Measurements from ENCODE around the gene RHOF.
"Not testable (repeated sequence)": the region's sequence is repeated elsewhere in the genome, so short reads cannot be mapped to it uniquely, and the experiment has no call there.

Gene RHOF

DNA sequence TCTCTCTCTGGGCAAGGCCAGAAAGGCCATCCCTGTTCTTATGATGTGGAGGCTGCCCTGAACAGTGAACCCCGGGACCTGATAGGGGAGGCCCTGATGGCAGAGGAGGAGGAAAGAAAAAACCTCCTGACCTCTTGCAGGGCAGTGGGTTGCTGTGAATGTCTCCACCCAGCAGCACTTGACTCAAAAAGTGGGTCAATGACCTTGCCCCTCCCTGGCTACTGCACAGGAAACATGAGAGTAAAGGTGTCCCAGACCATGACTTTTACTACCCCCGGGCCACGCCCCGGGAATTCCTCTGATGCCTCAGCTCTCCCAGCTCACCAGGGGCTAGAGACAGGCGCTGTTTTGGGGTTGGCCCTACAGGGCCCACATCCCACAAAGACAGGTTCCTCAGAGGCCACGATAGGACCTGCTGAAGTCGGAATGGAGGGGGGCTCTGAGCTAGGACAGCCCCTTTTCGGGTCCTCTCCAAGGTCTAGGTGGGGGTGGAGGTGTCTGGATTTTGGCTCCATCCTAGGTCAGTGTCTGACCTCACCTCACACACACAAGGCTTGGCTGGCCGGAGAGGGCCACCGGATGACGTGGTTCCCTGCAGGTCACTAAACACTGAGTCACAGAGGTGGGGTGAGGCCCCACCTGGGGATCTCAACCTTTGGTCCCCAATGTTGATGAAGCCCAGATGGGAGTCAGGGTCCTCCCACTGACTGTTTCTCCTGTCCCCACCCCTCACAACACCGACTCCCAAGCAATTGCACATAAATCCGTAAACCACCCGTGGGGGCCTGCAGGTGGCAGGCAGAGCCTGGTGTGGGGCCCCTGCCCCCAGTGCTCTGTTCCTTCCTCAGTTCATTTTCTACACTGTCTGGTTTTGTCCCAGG lies 1.6 kb downstream of the RHOF start:
- DNase-seq: no peak

- not testable (repeated sequence) for DNase-seq
Observed at GRCh38 chr12:121790785-121791184, 2.7 kb downstream of the RHOF start.

DNA sequence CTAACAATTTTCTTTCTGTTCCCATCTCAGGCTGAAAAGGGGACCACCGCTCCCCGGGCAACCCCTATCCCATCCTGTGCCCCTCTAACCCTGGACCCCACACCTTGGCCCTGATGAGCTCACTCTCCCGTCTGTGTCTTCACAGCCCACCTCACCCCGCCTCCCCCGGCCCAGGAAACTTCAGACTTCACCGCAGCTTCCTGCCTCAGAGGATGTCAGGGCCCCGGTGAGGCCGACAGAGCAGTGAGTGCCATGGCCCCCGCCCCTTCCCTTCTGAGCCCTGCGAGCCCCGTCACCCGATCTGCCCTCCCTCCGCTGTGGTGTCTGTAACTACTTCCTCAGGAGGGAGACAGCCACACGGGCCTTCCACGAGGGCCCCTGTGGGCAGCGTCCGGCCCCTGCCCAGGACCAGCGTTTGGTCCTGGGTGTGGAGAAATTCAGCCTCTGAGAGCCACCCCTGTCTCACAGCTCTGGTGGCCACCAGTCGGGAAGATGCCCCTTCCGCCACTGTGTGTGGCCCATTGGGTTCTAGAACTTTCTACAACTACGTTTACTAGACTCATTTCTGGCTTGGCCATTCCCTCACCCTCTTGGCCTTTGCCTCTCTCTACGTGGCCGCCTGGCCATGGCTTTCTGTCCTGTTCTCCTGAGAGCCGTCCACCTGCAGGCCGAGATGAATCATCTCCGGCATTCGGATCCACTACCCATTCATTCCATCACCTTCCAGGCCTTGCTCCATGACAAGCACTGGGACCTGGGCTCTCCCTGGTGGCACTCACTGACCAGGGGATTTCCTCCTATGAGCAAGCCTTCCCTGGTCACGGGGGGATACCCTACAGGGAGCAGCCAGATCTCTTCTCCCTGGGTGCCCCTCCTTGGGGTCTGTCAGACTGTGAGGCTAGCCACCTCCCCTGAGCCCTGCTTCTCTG lies 3.4 kb downstream of the RHOF start:
- no peak for DNase-seq

DNA sequence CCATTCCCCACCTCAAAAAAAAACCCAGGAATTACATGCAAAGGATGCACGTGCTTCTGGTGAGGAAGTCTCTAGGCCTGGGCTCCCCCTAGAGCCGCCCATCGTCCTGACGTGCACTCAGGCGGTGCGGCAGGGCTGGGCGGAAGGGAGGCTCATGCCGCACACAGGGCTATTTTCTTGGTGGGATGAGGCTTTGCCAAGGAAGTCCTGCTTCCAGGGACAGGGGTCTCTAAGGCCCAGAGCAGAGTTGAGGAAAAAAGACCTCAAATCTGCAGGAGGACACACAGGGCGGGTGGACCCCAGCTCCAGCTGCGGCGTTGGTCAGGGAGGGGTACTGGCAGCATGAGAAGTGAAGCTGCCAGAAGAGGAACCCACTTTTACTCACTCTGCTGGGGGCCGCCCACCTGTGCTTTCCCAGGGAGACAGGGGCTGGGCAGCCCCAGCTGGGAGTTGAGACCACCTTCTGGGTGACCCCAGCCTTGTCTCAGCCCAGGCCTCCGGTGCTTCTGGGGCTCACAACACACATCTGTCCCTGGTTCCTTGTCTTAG lies 4.2 kb downstream of the RHOF start:
- no peak for DNase-seq

GRCh38 chr12:121788176-121788818 lies 5.2 kb downstream of the RHOF start:
- DNase-seq: no peak

- DNase-seq: no peak
Observed at GRCh38 chr12:121787063-121788025, 6.1 kb downstream of the RHOF start.

- DNase-seq: no peak
Observed at GRCh38 chr12:121786440-121786825, 7.1 kb downstream of the RHOF start.

DNA sequence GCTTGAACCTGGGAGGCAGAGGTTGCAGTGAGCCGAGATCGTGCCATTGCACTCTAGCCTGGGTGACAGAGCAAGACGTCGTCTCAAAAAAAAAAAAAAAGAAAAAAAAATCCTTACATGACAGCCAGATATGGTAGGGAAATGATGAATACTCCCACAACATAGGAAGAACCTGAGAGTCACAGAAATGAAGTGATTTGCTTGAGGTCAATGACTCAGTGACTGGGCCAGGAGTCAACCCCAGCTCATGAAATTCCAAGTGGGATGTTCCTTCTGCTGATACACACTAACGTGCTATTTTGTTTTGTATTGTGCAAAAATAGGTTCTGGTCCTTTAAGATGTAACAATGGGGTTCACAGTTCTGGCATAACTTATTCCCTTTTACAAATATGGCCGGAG lies 9.0 kb downstream of the RHOF start:
- no peak for DNase-seq

DNA sequence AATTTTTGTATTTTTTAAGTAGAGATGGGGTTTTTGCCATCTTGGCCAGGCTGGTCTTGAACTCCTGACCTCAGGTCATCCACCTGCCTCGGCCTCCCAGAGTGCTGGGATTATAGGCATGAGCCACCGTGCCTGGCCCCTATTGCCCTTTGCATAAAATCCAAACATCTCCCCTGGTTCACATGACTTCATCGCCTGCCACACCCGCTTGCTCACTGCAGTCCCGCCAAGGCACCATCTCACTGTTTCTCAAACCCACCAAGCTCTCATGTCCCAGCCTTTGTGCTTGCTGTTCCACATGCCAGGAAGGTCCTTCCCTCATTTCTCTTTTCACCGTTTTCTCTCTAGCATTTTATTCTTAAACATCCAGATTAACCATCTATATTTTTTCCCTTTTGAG lies 9.7 kb downstream of the RHOF start:
- no peak for DNase-seq

DNA sequence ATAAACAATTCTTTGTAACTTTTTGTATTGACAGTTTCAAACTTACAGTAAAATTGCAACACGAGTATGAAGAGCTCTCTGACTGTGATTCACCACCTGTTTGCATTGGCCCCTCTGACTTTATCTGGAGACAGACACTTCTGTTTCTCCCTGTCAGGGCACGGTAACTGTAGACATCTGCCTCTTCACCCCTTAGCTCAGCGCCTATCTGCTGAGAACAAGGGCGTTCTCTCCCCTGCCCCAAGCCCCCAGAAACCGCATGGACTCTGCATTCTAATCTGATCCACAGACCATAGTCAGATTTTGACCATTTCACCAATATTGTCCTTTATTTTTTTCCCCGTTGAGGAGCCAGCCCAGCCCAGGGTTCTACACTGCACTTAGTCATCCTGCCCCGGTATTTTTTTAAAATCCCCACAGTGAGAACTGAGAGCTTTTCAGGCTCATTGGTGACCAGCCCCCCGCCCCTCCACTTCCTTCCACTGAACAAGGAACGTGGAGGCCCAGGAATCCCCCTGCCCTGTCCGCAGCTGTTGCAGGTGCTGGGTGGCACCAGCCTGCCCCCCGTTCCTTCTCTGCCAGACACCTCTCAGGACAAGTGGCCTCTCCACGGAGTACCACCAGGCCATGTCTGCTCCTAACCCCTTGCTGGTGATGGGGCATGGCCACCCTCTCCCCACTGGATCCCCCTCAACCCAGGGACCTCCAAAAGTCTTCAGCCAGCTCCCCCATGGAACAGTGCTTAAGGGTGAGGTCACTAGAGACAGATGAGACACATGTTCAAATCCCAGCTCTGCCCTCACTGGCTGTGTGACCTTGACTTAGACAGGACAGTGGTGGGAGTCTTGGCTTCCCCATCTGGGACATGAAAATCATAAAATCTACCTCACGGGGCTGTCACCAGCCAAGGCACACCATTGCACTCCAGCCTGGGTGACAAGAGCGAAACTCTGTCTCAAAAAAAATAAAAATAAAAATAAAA lies 11.2 kb downstream of the RHOF start:
- no peak for DNase-seq

DNA sequence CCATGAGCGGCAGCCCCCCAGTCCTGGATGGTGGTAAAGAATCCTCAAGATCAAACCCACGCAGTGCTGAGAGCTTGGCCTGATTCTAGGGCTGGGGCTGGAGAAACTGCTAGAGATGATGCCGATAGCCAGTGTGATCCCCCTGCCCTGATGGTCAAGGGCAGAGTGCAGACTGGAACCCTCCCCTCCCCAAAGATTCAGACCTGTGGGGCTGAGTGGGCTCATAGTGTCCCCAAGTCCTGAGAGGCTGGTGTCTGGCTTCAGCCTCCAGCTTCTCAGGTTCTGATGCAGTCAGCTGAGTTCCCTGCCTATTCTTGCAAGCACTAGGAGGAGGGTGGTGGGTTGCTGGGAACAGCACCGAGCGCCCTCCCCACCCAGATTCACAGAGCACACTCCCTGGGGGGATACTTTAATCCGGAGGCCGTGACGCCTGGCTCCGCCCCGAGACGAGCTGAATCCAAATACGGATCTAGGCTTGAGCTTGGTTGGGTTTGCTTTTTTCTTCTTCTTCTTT lies 11.9 kb downstream of the RHOF start:
- DNase-seq: peak in 1 of 2 experiments; percentile 23

GRCh38 chr12:121780429-121780828 lies 13.1 kb downstream of the RHOF start:
- no peak for DNase-seq

- DNase-seq: no peak
Observed at GRCh38 chr12:121779422-121779895, 14.0 kb downstream of the RHOF start.

DNA sequence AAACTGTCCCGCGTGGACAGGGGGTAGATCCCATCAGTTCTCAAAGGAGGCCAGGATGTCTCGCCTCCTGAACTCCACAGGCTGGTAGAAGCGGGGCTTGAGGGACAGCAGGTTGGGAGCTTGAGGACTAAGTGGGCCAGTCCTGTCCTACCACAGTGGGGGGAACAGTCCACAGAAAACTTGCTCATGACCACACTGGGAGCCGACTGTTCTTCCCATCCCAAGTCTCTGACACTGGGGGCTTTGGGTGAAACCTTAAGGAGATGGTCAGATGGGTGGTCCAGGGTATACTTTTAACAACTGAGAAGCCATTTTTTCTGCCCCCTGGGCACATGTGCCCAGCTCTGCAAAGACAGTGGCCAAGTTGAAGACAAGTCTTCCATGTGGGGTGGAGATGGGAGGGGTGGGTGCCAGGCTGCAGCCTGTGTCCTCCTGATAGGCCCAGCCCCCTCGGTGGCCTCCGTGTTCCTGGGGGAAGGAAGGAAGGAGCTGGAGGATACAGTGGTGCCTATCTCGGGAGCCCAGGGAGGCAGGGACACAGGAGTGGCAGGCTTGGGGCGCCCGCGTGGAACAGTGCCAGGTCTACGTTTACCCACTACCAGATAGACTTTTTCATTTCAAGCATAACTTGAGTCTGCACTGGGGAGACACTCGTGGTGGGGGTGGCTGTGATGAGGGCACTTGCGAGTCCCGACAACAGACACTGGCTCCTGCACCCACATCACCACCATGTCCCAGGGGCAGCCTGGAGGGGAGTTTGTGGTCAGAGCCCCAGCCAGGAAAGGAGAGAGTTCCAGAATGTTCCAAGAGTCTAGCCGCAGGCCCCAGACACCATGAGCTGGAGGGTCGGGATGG lies 14.7 kb downstream of the RHOF start:
- no peak for DNase-seq

GRCh38 chr12:121776190-121777098 lies 17.0 kb downstream of the RHOF start:
- DNase-seq: peak; percentile 18 to 39

DNA sequence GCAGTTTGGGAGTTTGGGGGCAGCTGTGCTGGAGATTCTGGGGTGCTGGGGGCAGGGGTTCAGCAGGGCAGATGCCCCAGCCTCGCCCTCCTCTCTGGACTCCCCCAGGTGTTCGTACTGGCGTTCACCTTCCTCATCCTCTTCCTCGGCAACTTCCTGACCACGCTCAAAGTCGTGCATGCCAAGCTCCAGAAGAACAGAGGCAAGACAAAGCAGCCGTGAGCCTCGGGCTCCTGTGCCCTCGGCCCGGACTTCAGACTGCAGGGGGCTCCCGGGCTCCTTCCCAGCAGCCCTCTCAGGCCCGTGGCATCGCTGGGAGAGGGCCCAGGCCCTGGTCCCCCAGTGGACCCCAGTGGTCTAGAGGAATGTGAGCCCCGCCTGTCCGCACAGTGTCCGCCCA lies 18.0 kb downstream of the RHOF start:
- DNase-seq: no peak

GRCh38 chr12:121774968-121775474 lies 18.5 kb downstream of the RHOF start:
- DNase-seq: no peak
